Stimulated activated CD8-positive, alpha-beta memory T cell treated with anti-CD3 and anti-CD28 coated beads, Interleukin-4, amount 100 ng/mL, for 1 hour (primary cell): Measurements from ENCODE around the gene INSYN2A.

ENCODE experiments used
- DNase-seq, 2 donors: peaks; one replicate each; pipeline ENCODE4 v3.0.0-alpha.2; 2020; ENCODE audit warnings: low read depth in 2 of 2, low spot score in 1 of 2

Gene INSYN2A, protein sequence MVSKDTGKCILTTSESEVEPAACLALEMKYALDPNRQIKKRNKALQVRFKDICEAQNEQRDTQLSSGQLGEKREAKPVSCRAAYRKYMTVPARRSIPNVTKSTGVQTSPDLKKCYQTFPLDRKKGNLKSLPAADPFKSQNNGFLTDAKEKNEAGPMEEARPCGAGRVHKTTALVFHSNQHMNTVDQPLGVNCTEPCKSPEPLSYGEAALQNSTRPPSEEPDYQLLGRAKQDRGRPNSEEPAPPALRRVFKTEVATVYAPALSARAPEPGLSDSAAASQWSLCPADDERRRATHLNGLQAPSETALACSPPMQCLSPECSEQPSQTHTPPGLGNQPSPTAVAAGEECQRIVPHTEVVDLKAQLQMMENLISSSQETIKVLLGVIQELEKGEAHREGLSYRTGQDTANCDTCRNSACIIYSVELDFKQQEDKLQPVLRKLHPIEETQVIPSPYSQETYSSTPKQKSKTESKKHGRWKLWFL

GRCh38 chr10:127196282-127197153, at the start of gene INSYN2A:
Gene INSYN2A, minus strand, starts transcription at chr10:127196591. Its CDS starts 20,196 bp downstream, at chr10:127176395.
- no peak for DNase-seq

DNA sequence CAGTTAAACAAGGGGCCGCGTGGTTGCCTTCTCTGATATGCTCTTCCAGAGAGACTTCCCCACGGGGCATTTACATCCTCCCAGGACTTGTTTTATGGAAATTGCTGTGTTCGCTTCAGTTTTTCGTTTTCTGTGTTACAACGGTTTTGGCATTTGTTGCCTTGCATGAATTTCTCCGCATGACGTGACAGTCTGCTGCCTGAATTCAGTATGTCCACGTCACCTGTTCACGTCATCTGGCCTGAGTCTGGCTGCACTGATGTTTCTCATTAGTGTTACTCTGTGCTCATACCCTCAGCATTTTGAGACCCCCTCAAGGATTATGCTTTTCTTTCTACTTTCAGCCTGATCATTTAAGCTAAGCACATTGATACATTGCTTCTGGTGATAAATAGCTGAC, 49.1 kb upstream of the INSYN2A start:
- no peak for DNase-seq

DNA sequence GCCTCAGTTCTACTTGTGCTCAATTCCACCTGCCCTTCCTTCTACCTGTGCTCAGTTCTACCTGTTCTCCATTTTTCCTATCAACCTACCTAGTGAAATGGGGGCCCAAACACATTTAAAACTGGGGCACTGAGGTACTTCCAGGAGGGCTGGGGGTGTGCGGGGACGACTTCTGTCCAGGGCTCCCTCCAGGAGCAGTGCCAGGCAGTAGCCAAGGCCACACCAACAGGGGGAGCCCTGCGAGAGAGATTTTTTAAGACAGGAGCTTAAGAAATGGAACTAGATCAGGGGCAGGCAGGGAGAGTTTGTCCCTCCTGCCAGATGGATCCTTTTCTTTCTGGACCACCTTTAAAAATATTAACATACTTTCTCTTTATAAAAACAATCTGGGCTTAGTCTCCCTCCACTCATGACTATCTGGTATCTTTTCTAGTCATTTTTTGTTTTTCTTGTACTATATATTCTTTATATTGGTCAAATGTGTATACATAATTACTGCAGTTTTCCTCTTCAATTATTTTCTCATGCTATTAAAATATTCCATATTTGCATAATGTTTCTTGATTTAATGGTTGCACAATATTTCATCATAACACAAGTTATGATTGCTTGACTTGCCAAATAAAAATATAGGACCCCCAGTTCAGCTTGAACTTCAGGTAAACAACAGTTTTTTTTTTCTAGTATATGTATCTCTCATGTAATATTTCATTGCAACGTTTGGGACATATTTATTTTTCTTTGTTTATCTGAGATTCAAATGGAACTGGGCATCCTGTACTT, 47.3 kb upstream of the INSYN2A start:
- peak in 1 of 2 donors; percentile 4 for DNase-seq

DNA sequence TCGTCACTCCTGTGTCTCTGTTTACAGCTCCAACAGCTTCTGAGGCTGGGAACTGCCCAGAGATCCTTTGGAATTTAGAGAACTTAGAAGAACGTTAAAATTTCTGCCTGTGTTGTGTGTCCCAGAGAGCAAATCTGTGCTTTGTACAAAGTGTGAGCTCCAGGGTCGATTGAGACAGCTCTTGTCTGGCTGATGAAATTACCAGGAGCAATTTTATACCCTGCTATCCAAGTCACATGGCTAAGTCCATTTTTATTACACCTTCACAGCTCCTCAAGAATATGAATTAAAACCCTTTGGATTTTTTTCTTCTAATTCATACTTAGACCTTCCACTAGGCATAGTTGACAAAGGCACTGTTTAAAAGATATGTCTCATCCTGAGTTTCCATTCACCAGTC, 46.5 kb upstream of the INSYN2A start:
- DNase-seq = no peak

GRCh38 chr10:127236266-127236665, 39.9 kb upstream of the INSYN2A start:
- no peak for DNase-seq

- no peak for DNase-seq
These were observed 38.0 kb upstream of the INSYN2A start for GRCh38 chr10:127234306-127234800.

DNA sequence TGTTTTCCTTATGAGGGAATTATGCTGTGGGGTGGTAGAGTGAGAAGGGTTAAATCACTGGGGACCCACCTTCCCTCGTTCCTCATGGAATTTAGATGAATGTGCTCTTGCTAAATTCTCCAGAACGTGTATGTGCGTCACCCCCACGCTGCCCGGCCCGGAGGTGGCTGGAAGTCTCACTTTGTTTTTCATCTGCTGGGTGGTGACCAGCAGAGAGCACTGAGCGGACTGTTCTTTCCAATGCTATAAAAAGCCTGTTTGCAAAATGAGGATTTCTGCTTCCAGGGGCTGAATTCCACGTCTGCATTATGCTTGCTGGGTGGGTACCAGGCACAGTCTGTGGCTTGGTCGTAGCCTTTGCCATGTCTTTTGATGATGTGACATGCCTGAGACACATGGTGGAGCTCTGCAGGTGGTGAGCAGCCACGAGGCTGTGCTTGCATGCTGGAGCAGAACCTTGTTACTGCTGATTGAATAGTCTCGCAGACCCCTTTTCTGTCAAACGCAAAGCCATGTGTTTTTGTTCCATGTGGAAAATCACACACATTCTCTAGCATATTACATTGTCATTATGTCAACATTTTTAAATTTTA, 31.9 kb upstream of the INSYN2A start:
- no peak for DNase-seq

- no peak for DNase-seq
These were observed 31.3 kb upstream of the INSYN2A start for GRCh38 chr10:127227663-127228062.

DNA sequence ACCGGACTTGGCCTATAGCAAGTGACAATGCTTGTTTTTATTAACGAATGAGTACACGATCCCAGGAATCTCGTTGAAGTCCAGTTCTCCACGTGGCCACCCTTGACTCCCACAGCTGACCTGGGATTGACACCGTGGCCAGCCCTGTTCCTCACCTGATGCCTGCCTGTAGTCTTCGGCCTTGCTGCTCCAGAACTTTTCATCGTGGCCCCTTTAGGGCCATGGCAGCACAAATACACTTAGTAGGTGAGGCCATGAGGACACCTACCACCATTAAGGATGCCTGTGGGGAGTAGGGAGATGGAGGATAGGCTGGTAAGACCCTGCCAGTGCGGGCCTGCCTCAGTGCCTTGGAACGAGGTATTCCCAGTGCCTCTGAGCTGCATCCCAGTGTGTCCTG, 30.6 kb upstream of the INSYN2A start:
- no peak for DNase-seq

GRCh38 chr10:127221281-127221680, 24.9 kb upstream of the INSYN2A start:
- no peak for DNase-seq

DNA sequence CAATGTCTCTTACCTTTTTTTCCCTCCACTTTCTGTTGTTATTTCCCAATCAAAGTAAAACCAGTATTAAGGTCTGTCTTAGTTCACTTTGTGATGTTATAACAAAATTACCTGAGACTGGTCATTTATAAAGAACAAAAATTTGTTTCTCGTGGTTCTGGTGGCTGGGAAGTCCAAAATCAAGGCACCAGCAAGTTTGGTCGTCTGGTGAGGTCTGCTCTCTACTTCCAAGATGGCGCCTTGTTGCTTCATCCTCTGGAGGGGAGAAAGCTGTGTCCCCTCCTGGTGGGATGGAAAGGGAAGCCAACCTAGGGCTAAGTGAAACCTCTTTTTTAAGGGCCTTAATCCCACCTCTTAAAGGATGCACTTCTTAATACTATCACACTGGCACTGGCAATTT, 22.3 kb upstream of the INSYN2A start:
- DNase-seq = no peak

GRCh38 chr10:127216786-127217185, 20.4 kb upstream of the INSYN2A start:
- DNase-seq = no peak

DNA sequence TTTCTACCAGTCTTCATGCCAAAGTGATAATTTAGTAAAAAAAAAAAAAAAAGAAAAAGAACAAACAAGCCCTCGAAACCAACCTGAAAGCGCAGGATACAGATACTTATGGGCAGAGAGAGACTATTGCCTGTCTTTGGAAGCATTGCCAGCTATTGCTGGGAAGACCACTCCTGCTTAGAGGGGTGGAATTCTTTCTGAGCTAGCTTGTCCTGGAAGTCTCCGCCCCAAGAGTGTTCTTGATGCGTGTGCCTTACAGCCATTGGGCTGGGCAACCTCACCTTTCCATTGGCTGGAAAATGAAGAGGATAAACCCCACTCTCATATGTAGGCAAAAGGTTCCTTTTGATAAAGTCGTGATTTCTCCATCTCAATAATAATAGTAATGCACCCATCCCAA, 19.9 kb upstream of the INSYN2A start:
- no peak for DNase-seq

GRCh38 chr10:127215866-127216265, 19.5 kb upstream of the INSYN2A start:
- no peak for DNase-seq

GRCh38 chr10:127210936-127211466, 14.6 kb upstream of the INSYN2A start:
- DNase-seq = no peak

GRCh38 chr10:127207081-127207480, 10.7 kb upstream of the INSYN2A start:
- no peak for DNase-seq

- no peak for DNase-seq
These were observed 6.7 kb upstream of the INSYN2A start for GRCh38 chr10:127203067-127203466.

- no peak for DNase-seq
These were observed 4.3 kb upstream of the INSYN2A start for GRCh38 chr10:127200646-127201045.

DNA sequence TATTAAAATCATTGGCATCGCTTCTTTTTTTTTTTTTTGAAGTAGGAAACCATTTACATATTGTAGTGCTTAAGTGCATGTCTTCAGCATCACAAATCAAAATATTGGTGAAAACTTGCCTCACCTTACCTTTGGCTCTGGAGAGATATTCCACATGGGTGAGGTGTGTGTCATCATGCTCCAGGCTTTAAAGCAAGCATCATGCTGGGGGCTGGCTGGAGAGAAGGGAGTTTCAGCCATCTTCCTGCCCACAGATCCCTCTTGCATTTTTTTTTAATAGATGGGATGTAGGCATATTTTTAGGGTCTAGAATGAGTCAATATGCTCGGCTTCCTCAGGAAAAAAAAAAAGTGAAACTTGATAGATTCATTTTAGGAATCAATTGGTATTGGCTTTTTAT, 2.3 kb upstream of the INSYN2A start:
- no peak for DNase-seq

DNA sequence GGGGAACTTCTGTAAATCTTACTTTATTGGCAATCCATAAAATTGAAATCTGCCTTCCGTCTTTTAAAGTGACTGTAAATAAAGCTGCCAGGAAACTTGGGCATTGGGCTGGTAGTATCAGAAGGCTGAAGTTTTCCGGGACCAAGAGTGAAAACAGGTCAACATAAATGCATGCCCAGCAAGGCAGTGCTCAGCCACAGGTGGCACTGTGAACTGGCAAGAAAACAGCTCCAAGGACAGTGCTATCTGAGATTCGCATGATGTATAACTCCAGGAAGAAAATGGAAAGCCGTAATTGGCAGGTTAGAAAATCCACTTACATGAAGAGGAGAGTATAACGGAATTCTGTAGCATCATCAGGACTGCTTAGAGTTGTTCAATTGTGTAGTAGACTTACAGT, 1.9 kb upstream of the INSYN2A start:
- no peak for DNase-seq

DNA sequence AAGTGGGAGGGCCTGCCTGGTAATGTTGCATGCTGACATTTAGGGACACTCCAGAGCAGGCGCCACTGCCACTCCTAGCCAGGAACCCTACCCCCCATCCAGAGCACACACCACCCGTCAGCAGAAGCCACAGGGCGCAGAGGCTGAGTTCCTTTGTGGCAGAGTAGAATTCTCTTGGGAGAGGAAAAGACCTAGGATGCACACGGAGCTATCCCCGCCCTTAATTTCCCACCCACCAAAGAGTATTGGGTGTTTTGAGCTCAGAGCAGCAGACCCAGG, 702 bp upstream of the INSYN2A start:
- no peak for DNase-seq
